ENCODE results near the gene NSD1.

Gene NSD1

DNA sequence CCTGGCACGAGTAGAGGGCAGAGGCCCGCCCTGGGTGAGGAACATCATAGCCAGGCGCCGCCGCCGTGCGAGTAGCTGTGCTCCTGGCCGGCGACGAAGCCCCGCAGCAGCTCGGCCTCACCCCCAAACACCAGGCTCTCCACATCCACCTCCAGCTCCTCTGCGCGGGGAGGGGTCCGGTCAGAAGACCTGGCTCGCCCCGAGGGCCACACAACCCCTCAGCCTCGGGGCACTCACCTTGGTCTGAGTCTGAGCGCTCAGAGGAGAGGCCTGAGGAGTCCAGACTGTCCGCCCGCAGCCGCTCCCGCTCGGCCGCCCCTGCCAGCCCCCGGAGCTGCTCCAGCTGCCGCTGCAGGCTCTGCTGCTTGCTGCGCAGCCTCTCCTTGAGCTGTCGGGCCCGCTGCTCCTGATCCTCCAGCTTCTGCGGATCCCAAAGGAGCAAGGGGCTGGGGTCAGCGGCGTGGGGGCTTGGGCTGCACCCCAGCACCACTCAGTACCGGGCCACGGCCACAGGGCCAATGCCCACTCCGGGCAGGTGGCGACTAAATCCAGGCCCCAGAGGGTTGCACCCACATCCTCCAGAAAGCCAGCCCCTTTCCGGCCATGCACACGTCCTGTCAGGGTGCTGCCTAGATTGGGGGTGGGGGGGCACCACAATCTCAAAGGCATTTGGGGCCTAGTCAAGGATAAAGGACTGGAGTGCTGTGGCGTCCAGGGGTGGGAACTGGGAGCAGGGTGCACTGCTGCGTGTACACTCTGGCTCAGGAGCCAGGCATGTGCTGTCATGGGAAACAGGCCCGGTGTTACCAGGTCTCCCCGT is 174.2 kb downstream of the NSD1 start:
- no peak for DNase-seq (ENCODE audit: low spot score)

DNA sequence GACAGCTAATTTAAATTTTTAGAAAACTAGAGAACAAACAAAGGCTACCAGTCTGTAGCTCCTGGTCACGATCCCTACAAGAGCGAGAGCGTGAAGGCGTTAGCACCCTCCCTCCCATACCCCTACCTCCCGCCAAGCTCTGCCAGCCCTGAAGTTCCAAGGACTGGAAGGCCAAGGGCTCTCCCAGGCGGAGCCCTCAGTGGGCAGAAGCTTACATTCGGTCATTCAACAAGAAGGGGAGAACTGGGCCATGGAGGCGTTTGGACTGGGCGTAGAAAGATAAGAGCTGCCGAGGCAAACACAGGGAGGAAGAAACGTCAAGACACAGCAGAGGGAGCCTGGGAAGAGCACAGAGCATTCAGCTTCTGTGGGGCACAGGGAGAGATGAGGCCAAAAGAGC is 175.2 kb downstream of the NSD1 start:
- no peak for DNase-seq (ENCODE audit: low spot score)

DNA sequence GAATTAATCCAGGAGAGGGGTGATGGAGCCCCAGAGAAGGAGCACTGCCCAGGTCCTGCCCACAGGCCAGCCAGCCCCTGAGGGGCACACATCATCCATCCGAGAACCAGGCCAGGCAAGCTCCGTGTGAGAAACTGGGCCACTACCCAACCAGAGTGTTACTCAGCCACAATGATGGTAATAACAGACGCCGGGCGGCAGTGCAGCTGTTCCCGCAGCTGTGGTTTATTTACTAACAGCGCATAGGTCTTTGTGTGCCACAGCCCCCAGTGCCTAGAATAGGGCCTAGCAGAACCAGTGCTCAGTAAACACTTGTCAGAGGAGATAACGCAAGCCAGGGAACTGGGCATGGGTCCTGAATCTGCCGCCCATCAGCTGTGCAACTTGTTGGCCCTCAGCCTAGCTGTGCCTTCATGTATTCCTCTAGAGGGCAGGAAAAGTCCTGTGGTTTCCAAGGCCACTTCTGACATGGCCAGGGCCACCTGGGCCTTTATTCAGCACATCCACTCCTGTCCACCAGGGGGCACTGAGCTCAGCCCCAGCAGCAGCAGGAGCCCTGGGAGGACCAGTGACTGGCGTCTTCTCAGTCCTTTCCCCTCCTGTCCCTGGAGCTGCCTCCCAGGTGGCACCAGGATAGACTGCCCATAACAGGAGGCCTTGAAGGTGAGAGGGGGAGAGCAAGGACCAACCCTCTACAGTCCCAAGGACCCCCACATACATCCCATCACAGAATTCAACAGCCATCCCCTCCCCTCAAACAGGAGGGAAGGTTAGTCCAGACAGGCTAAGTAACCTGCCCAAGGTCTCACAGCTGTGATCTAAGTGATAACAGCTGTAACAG is 176.0 kb downstream of the NSD1 start:
- DNase-seq (ENCODE audit: low spot score), result peak; percentile 88

DNA sequence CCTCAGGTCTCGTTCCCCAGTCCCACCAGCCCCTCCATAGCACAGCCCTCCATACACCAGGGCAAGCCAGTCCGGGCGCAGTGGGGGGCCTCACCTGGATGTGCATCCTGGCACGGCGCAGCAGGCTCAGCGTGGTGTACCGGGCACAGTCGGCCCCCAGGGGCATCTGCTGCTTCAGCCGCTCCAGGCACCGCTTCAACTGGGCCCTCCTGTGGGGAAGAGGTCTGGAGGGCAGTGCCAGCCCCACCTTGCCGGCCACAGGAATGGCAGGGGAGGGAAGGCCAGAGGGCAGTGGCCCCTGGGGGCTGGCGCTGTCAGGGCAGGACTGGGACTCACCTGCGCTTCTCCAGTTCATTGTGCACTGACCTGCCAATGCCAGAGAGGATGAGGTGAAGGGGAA is 176.8 kb downstream of the NSD1 start:
- DNase-seq (ENCODE audit: low spot score), result no peak

DNA sequence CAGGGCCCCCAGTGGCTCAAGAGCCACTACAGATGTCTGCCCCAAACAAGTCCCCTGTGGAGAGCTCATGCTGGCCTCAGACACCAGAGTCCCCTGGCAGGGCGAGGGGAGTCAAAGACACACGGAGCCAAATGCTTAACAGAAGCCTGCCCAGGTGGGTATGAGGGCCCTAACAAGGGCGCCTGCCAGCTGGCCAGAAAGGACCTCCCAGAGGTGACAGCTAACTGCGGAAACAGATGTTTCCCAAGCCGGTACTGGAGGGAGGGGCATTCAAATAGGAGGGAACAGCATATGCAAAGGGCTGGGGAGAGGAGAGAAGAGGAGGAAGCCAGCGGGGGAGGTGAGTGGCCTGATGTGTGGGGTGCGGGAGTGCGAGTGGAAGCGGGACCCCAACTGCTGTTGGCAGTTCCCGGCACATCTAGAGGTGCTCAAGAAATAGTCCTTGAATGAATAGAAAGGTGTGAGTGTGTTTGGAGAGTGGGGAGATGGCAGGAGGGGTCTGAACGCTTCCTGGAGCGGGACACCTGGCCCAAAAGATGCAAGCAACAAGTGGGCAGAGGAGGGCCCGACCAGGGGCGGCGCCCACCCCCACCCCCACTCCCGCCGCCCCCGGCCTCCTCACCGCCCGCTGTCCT is 177.3 kb downstream of the NSD1 start:
- peak; percentile 26 for DNase-seq (ENCODE audit: low spot score)

DNA sequence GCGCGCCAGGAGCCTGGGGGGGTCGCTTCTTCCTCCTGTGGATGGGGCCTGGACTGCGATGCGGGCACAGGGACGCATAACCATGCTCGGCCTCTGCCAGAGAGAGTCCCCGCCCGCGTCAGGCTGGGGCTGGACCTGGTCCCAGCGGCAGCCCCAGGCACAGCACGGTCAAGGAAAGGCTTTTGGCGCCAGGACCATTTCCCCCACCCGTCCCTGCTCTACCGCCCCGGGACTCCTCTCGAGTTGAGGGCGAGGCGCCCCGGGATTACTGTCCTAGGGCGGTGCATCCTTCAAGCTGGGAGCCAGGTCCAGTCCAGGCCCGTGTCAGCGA is 177.8 kb downstream of the NSD1 start:
- no peak for DNase-seq (ENCODE audit: low spot score)

DNA sequence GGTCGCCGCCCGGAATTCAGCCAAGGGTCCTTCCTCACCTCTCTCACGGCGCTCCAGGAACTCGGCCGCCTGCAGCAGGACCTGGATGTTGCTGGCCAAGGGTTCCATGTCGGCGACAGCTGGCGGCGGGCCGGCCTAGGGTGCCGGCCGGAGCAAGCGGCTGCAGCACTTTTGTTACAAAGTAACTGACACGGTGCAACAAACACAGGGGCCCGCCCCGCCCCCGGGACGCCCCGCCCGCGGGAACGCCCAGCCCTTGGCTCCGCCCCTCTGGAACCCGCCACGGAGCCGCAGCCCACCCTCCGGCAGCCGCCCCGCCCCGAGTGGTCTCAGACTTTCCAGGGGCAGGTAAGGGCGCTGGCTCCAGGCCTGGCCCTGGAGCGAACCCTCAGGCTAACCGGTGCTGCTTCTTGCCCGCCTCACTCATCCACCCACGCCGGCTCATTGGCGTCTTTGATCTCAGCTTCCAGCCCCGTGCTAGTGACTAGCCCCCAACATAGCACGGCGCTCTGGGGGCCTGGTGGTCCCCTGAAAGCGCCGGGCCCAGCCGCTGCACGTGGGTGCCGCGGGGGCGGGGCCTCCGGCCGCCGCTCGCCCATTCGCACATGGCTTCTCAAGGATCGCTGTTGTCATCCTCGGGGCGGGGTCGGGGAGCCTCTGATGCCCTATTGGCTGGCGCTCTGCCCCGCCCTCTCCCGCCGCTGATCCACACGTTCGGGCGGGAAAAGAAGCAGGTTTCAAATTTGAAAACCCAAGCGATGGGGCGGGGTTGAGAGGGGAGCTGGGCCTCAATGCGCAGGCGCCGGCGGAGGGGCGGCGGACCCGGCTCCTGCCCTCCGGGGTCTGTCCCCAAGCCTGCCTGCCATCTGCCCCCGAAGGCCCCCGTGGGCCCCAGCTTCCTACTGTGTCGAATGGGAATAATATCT is 178.4 kb downstream of the NSD1 start, which contains the start of gene MXD3:
Gene MXD3 (minus strand): TSS at position 176 of the 926 bp plus-strand sequence. CDS start 68 bp downstream, at position 108.
- DNase-seq (ENCODE audit: low spot score), result peak; percentile 95

DNA sequence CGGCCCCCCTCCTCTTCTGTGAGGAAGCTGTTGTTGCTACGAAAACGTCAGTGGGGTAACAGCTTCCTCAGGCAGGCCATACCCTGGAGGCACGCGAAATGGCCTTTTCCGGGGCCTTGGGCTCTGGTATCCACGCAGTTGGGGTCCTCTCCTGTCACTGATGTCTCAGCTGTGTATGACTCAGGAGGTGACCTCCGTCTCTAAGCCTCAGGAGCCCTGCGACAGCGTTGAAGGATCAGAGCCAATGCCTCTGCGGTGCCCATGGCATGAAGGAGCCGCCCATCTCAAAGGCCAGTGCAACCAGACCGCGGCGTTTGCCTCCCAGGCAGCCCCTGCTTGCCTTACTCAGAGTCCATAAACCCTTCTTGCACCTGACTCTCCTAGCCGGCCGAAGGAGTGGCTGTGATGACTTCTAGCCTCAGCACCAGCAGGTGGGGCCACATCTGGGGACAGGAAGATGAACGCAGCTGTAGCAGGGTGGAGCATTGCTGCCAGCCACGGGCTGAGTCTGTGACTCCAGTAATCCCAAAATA is 179.1 kb downstream of the NSD1 start:
- DNase-seq (ENCODE audit: low spot score), result peak; percentile 68

DNA sequence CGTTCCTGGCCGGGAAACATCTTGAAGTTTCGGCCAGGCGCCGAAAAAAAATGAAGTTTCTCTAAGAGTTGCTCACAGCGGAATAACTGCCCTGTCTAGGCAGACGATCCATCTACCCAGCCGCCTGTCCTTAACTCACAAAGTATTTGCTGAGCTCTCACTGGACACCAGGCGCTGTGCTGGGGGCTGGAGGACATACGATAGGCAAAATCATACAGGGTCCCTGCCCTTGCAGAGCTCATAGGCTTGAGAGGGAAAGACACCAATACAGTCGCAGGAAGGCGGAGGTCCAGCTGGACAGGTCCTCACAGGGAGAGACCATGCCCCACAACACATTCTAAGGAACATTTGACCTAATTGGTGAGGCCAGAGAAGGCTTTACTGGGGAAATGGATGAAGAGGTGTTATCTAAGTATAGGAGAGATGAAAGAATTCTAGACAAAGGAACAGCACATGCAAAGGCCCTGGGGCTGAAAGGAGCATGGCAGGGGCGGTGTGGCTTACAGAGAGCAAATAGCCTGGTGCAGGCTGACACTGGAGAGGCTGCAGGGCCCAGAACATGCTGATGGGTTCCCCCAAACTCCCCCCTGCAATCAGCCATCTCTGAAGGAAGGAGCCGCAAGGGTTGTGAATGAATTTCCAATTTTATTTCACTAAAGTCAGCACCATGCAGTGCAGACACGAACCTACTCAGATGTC is 180.1 kb downstream of the NSD1 start:
- no peak for DNase-seq (ENCODE audit: low spot score)

DNA sequence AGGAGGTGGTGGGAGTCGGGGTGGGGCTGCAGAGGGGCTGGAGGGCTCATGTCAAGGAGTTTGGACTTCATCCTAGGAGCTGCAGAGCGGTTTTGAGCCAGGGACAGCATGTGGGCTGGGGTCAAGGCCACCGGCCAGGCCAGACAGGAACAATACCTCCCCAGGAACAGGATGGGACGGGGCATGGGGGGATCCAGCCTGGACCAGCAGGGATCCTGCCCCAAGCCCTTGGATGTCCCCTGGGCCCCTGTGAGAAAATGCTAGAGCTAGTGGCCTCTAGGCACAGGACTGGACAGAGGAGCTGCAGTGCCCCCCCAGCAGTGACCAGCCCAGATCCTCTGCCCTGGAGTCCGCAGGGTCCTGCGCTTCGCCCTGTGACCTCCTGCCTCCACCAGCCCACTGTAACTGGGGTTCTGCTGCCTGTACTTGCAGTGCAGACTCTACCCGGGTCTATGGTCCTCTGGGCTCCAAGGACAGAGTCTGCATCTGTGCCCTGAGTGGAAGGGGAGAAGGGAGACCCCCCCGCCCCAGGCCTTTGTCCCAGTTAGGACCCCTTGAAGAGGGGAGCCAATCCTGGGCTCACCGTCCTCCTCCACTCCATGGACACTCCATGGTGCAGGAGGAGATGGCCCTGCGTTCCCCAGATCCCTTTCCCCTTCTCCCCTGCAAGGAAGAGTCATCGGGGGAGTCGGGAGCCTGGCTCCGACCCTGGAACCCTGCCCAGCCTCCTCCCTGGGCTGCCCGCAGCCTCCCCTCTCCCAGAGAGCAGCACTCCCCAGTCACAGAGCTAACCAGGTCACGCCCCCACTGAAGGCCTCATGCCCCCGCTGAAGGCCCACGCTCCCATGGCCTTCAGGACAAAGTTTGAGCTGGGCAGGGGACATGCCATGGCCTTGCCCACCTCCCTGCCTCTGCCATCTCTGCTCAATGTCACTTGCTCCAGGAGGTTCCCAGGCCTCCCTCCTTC is 181.1 kb downstream of the NSD1 start:
- no peak for DNase-seq (ENCODE audit: low spot score)

DNA sequence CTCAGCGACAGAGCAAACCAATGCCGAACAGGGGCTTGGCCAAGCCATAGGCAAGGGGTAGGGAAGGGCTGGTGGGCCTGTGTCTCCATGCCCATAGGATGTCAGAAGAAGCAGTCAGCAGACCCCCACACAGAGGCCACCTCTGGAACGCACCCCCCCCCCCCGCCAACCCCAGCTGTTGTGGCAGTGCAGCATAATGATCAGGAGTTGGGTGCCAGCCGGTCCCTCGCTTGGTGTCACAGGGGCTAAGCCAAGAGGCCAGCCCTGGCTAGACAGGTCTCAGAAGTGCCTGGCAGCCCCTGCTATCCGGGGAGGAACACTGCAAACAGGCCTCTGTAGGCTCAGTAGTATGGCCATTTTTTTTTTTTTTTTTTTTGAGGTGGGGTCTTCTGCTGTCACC is 181.8 kb downstream of the NSD1 start:
- no peak for DNase-seq (ENCODE audit: low spot score)

DNA sequence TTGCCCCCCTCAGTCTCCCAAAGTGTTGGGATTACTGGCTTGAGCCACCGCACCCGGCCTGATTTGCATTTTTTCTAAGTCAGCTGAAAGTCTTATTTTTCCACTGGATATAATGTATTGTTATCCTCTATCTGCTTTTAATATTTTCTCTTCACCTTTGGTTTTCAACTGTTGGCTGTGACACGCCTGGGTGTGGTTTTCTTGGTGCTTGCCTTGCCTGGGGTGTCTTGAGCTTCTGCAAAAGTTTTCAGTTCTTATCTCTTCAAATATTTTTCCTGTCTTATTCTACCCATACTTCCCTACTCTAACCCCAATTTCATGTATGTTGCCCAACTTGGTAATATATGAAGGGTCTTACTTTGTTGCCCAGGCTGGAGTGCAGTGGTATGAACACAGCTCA is 182.4 kb downstream of the NSD1 start:
- DNase-seq (ENCODE audit: low spot score), result no peak

DNA sequence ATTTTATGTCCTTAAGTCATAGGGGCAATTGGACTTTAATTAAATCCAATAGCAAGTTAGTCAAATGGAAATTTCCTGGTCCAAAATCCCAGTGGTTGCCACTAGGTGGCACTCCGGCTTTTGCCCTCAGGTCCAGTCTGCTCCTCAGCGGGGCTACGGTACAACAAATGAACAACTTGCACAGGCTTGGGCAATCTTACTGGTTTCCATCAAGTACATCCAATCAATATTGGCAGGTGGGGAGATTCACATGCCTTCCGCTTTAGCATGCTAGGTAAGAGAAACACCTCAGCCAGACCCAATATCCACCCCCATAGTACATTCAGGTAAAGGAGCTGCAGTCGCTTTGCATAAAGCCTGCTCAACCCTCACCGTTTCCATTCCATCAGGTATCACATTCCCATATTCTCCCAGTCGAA is 184.4 kb downstream of the NSD1 start:
- DNase-seq (ENCODE audit: low spot score), result peak; percentile 75

DNA sequence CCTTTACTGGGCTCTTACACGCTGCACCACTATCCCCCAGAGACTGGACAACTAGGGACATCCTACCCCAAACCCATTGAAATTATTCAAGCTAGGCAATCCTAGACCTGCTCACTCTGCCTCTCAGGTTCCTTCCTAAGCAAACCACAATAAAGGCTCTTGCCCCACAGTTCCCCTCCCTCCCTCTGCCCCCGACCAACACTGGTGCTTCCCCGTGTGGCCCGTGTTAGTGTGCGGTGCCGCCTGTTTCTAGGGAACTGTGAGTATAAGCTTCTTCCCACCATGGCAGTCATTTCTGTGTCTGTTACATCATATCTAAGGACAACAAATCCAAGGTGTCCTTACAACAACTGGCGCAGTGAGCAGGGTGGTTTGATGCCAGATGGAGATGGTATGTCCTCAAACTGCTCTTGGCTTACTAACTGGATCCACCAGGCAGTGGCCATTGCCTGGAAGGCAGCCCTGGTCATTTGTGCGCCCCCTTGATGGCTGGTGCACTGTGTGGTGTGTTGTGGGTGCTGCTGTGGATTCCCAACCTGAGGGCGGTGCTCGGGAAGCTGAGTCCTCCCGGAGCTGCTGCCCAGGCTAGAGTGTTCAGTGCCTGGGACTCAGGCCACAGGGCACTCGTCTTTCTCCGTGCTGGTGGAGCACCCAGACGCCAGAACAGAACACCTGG is 186.5 kb downstream of the NSD1 start:
- DNase-seq (ENCODE audit: low spot score), result no peak

DNA sequence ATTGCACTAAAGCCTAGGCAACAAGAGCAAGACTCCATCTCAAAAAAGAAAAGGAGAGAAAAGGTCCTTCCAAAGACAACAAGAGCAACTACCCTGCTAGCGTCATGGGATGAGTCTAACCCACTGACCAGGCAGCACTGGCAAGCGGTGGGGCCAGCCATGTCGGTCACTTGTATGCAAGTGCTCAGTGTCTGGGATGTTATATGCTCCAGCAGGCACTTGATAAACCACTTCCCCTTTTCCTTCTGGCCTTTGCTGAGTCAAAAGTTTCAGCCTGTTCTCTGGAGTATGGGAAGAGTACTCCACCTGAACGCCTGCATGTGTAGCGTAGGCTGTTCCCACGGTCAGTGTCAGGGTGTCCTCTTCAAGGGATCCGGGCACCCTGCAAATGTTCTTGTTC is 187.3 kb downstream of the NSD1 start:
- DNase-seq (ENCODE audit: low spot score), result peak; percentile 24

DNA sequence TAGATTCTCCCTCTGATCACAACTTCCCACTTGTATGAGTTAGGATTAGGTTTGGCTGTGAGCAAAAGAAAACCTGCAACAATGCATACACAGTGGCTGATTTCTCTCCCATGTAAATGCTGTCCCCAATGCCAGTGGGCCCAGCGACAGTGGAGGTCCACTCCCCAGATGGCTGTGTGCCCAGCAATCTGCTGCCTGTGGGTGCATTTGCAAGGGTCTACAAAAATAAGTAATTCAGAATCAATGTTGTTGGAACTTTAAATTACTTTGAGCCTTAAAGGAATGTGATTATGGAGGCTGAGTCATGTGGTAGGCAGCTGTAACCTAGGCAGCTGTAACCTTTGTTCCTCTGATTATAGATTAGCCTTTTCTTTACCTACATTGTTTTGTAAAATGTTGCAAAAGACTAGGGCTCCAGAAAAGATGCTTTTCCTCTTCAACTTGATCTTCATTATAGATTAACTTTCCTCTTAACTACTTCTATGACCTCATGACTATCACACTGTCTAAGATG is 192.4 kb downstream of the NSD1 start:
- peak; percentile 73 for DNase-seq (ENCODE audit: low spot score)

DNA sequence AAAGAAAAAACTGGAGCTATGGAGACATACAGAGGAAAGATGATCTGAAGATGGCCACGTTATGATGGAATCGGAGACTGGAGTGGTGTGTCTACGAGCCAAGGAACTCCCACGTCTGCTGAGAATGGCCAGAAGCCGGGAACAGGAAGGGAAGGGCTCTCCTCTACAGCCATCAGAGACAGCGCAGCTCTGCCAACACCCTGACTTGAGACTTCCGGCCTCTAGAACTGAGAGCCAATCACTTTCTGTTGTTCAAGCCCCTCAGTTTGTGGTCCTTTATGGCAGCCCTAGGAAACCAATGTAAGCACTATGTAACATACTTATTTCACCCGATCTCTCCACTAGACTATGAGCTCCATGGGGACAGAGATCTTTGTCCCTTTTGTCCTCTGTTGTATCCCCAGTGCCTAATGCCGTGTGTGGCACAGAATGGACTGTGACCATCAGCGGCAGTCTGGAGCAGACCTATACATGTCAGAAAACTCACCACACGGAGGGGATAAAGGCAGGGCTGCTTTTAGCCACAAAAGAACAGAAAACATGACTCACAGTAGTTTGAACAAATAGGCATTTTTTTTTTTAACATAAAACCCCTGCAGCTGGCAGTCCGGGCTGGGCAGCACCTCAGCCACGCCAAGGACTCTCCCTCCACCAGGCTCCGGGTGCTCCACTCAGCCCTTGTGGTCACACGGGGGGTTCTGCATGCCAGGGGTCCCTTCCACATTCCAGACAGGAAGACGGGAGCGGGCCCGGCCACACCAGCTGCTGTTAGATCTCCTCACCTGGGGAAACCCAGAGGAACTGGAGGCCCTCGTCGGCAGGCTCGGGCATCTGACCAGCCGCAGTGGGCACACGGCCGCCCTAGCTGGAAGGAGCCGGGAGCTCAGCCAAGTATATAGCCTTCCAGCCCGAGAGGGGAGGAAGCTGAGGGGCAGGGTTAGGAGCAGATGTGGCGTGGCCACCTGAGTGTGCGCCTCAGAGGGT is 194.3 kb downstream of the NSD1 start:
- no peak for DNase-seq (ENCODE audit: low spot score)

Measured in kidney tubule cell (primary cell).